Naive thymus-derived CD4-positive, alpha-beta T cell (primary cell): Measurements from ENCODE around the gene FN3KRP. TPM values are rescaled to one million over a fixed set of nuclear protein-coding genes. Genes with fewer than 3 reads are reported as not detected.

Experiments
- ATAC-seq: fragments of 150-1000 bp; cut with Tn5 transposase; 2 replicates; pipeline ENCODE4 v1.10.0; 2021; ENCODE audit warnings: mild to moderate bottlenecking, moderate library complexity
- CTCF ChIA-PET: fragments of 350-600 bp; sonication (Branson Sonifier 250); formaldehyde crosslinking; loops from one replicate; lab custom pipeline; 2021; ENCODE audit warnings: antibody characterized with exemption; lab: Charles Lee
- POLR2A ChIA-PET: fragments of 350-600 bp; sonication (Branson Sonifier 250); formaldehyde crosslinking; loops from one replicate; lab custom pipeline; 2021; ENCODE audit warnings: antibody characterized with exemption, inconsistent platforms; lab: Charles Lee
- DNase-seq, 9 donors: peaks; one replicate each; pipeline versions ENCODE4 v3.0.0 to v3.0.0-alpha.2; 2020 to 2022; ENCODE audit warnings: mixed read lengths in 1 of 9
- H3K27ac ChIP-seq: one replicate; pipeline ENCODE4 v1.7.0; 2013; ENCODE audit warnings: mild to moderate bottlenecking, low read depth, low read length, moderate library complexity
- H3K27me3 ChIP-seq, 2 donors: one replicate each; pipeline ENCODE4 v1.7.0; 2013; ENCODE audit warnings: low read length in 2 of 2, mild to moderate bottlenecking in 2 of 2, moderate library complexity in 2 of 2; ENCODE audit not compliant: control insufficient read depth in 2 of 2, insufficient read depth in 2 of 2
- H3K36me3 ChIP-seq, 3 experiments: 1 replicate in 2 of 3; 2 replicates in 1 of 3; pipeline ENCODE4 v1.7.0; 2013; ENCODE audit warnings: low read length in 3 of 3, mild to moderate bottlenecking in 3 of 3, moderate library complexity in 1 of 3; ENCODE audit not compliant: insufficient read depth in 3 of 3, control insufficient read depth in 2 of 3
- H3K4me1 ChIP-seq, 2 donors: one replicate each; pipeline ENCODE4 v1.7.0; 2013; ENCODE audit warnings: low read length in 2 of 2, mild to moderate bottlenecking in 2 of 2, moderate library complexity in 1 of 2; ENCODE audit not compliant: control insufficient read depth in 2 of 2, insufficient read depth in 2 of 2
- H3K4me3 ChIP-seq: 2 replicates; pipeline ENCODE4 v1.7.0; 2013; ENCODE audit warnings: mild to moderate bottlenecking, low read length
- H3K9me3 ChIP-seq, 3 experiments: 1 replicate in 2 of 3; 2 replicates in 1 of 3; pipeline ENCODE4 v1.7.0; 2013; ENCODE audit warnings: low read length in 3 of 3; ENCODE audit not compliant: control insufficient read depth in 2 of 3
- H3K27ac Mint-ChIP-seq, 9 donors: one replicate each; pipeline ENCODE4 v1.8.0; 2020 to 2022; ENCODE audit warnings: mixed read lengths in 9 of 9, mild to moderate bottlenecking in 8 of 9, moderate library complexity in 5 of 9, inconsistent platforms in 2 of 9
- H3K27me3 Mint-ChIP-seq, 5 donors: one replicate each; pipeline ENCODE4 v1.8.0; 2021 to 2022; ENCODE audit warnings: mixed read lengths in 5 of 5, mild to moderate bottlenecking in 1 of 5
- H3K36me3 Mint-ChIP-seq, 5 donors: one replicate each; pipeline ENCODE4 v1.8.0; 2020 to 2022; ENCODE audit warnings: mixed read lengths in 5 of 5, mild to moderate bottlenecking in 3 of 5, inconsistent platforms in 1 of 5
- H3K4me1 Mint-ChIP-seq, 7 donors: one replicate each; pipeline ENCODE4 v1.8.0; 2020 to 2022; ENCODE audit warnings: mixed read lengths in 7 of 7, mild to moderate bottlenecking in 3 of 7, inconsistent platforms in 1 of 7
- H3K4me3 Mint-ChIP-seq, 10 donors: one replicate each; pipeline ENCODE4 v1.8.0; 2020 to 2022; ENCODE audit warnings: mild to moderate bottlenecking in 10 of 10, mixed read lengths in 10 of 10, moderate library complexity in 6 of 10, inconsistent platforms in 2 of 10
- H3K9me3 Mint-ChIP-seq, 11 donors: one replicate each; pipeline ENCODE4 v1.8.0; 2020 to 2022; ENCODE audit warnings: mixed read lengths in 11 of 11, mild to moderate bottlenecking in 4 of 11, inconsistent platforms in 1 of 11, moderate library complexity in 1 of 11
- intact Hi-C, 2 donors: fragments of 100-400 bp; cut with micrococcal nuclease; formaldehyde crosslinking; loops; one replicate each; pipeline ENCODE4 v1.15.1; 2023
- polyA plus RNA-seq, 2 donors: library from polyadenylated mRNA; unstranded; fragments of 300-500 nt; fragmentation: Illumina TruSeq; gene quantifications; one replicate each; pipeline ENCODE4 v1.2.3, GENCODE V29; 2021
- total RNA-seq, 6 experiments: library from RNA in 5 of 6; stranded (reverse) in 5 of 6; gene quantifications; 1 replicate in 5 of 6; 2 replicates in 1 of 6; pipeline ENCODE4 v1.2.3 and lab custom pipeline; 2021 to 2026

Gene FN3KRP
- total and polyA plus RNA-seq, 7 experiments from 2014 or later, result 29.9 to 38.7 (median 33.4) TPM

- intact Hi-C loops, result loop anchor here (1.0 to 10.0 kb wide), 6 partner anchors 18 to 280 kb away; partner anchors contain the start of genes FN3KRP (in 2 of the 2), WDR45B (in 2 of the 2), HEXD (in 1 of the 2) and NARF (in 1 of the 2)
- H3K36me3 ChIP-seq, result no peaks in the 10 kb centered on the region
- peak within 1 kb of the TSS; percentile 61 for H3K27ac ChIP-seq
- Mint-ChIP-seq H3K4me3 (peak within 1 kb of the TSS; percentile 83 to 96 (median 89)), H3K9me3 (peaks cover 0 to 14% (median 8%) of the 10 kb centered on the region in 11 donors), H3K36me3 (peaks cover 0 to 13% (median 9%) of the 10 kb centered on the region in 5 donors), H3K27ac (peak within 1 kb of the TSS in 6 of 9 donors; percentile 33 to 87 (median 76)), H3K4me1 (peaks cover 0 to 16% (median 7%) of the 10 kb centered on the region in 7 donors), H3K27me3 (peaks cover 0 to 16% (median 0%) of the 10 kb centered on the region in 5 donors)
- ChIA-PET POLR2A (interaction anchor here (0.6 to 2.5 kb wide), 2 partner anchors 19 to 55 kb away, joined by 3 to 14 read pairs; partner anchors contain the start of gene FN3KRP), CTCF (interaction anchor here (0.5 to 0.6 kb wide), 2 partner anchors 28 to 38 kb away, joined by 3 to 5 read pairs; no protein-coding TSS in a partner anchor)
- H3K27me3 ChIP-seq, result no peaks in the 10 kb centered on the region
- ATAC-seq (peak; percentile 98), DNase-seq (peak; percentile 94 to 99 (median 99))
- peaks cover 0 to 7% (median 0%) of the 10 kb centered on the region in 3 experiments for H3K9me3 ChIP-seq
- H3K4me1 ChIP-seq, result peaks cover 5 to 8% of the 10 kb centered on the region in 2 donors
- peak within 1 kb of the TSS; percentile 83 for H3K4me3 ChIP-seq
Measured at GRCh38 chr17:82698065-82698973, 18.2 kb upstream of the FN3KRP start, which contains the start of gene RAB40B. Gene RAB40B, minus strand, starts transcription at chr17:82698698. Its CDS starts 102 bp downstream, at chr17:82698596.

DNA sequence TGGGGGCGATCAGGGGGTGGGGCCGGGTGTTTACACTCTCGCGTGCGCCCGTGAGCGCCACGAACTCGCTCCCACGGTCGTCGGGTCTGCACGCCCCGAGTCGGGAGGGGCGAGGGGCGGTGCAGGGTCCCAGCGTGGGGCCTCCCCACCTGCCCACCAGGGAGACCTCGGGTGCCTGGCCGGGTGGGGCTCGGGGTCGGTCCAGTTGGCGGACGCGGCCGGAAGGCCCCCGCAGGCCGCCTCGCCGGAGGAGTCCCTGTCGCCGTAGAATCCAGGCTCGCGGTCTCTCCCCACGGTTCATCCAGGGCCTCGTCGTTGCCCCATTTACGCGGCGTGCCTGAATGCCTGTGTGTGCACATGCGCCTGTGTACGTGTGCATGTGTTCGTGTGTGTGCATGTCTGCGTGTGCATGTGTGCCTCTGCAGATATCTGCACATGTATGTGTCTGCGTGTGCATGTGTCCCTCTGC, 17.5 kb upstream of the FN3KRP start:
- Mint-ChIP-seq H3K27me3 (peaks cover 0 to 16% (median 0%) of the 10 kb centered on the region in 5 donors), H3K4me1 (peaks cover 0 to 16% (median 7%) of the 10 kb centered on the region in 7 donors), H3K27ac (peak overlapping the region in 6 of 9 donors; percentile 33 to 87 (median 76)), H3K9me3 (peaks cover 0 to 12% (median 8%) of the 10 kb centered on the region in 11 donors), H3K4me3 (peak overlapping the region; percentile 83 to 96 (median 89)), H3K36me3 (peaks cover 0 to 10% (median 8%) of the 10 kb centered on the region in 5 donors)
- intact Hi-C loops, result loop anchor here (1.0 to 10.0 kb wide), 6 partner anchors 17 to 281 kb away; partner anchors contain the start of genes FN3KRP (in 2 of the 2), WDR45B (in 2 of the 2), HEXD (in 1 of the 2) and NARF (in 1 of the 2)
- no peaks in the 10 kb centered on the region for H3K27me3 ChIP-seq
- peaks cover 0 to 7% (median 0%) of the 10 kb centered on the region in 3 experiments for H3K9me3 ChIP-seq
- POLR2A ChIA-PET, result interaction anchor here (2.5 kb wide), 1 partner anchor 18 kb away, joined by 14 read pairs; the partner anchor contains the start of gene FN3KRP
- no peaks in the 10 kb centered on the region for H3K36me3 ChIP-seq
- H3K27ac ChIP-seq, result peak overlapping the region; percentile 58
- H3K4me3 ChIP-seq, result peak overlapping the region; percentile 83
- peaks cover 5 to 8% of the 10 kb centered on the region in 2 donors for H3K4me1 ChIP-seq
- CTCF ChIA-PET, result no interaction called here
- ATAC-seq (no peak), DNase-seq (no peak)

- H3K27ac Mint-ChIP-seq, result peak overlapping the region in 5 of 9 donors; percentile 16 to 77 (median 56)
- ChIA-PET POLR2A (no interaction called here), CTCF (no interaction called here)
- intact Hi-C loops, result loop anchor here in 1 of 2 donors (10.0 kb wide), 1 partner anchor 105 kb away; no protein-coding TSS in a partner anchor
- H3K36me3 Mint-ChIP-seq, result peaks cover 0 to 5% (median 5%) of the 10 kb centered on the region in 5 donors
- H3K9me3 ChIP-seq, result peaks cover 0 to 5% (median 0%) of the 10 kb centered on the region in 3 experiments
- DNase-seq (no peak), ATAC-seq (no peak)
- peaks cover 0 to 14% (median 0%) of the 10 kb centered on the region in 5 donors for H3K27me3 Mint-ChIP-seq
- H3K27me3 ChIP-seq, result no peaks in the 10 kb centered on the region
- peak overlapping the region; percentile 83 for H3K4me3 ChIP-seq
- peak overlapping the region; percentile 83 to 96 (median 89) for H3K4me3 Mint-ChIP-seq
- no peaks in the 10 kb centered on the region for H3K36me3 ChIP-seq
- peaks cover 5 to 8% of the 10 kb centered on the region in 2 donors for H3K4me1 ChIP-seq
- peaks cover 0 to 16% (median 7%) of the 10 kb centered on the region in 7 donors for H3K4me1 Mint-ChIP-seq
- H3K9me3 Mint-ChIP-seq, result peaks cover 0 to 8% (median 3%) of the 10 kb centered on the region in 11 donors
- H3K27ac ChIP-seq, result no peak overlapping the region
Measured at GRCh38 chr17:82699551-82699950, 17.0 kb upstream of the FN3KRP start.

DNA sequence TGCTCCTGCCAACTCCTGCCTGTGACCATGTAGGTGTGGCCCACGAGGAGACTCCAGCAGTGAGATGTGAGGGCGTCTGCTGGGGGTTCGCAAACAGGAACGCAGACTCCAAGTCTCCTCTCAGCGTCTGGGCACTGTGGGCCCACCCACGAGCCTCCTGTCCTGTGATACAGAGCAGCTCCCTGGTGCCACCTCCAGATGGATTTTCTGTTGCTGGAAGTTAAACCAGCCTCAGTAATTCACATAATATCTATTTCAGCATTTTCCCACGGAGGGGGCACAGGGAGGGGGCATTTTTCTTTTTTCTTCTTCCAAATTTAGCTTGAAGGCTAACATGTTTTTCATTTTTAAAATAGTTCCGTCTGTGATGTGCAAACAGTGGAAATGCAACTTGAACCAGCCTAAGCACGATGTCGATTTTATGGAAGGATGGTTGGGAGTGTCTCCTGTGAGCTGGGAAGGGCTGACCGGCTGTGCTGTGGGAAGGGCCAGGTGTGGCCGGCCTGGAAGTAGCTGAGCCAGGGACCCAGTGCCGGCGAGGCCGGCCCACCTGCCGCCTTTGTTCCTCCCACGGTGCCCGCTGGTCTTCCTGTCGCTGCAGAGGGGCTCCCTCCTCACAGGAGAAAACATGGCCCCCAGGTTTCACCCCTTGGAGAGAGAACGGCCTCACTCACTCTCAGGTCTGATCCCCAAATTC, 14.1 kb upstream of the FN3KRP start:
- H3K27ac Mint-ChIP-seq, result no peak overlapping the region
- ChIA-PET POLR2A (no interaction called here), CTCF (no interaction called here)
- H3K4me3 Mint-ChIP-seq, result no peak overlapping the region
- Histone ChIP-seq H3K4me3 (no peak overlapping the region), H3K27me3 (no peaks in the 10 kb centered on the region), H3K27ac (no peak overlapping the region), H3K9me3 (no peaks in the 10 kb centered on the region), H3K4me1 (peaks cover 1 to 2% of the 10 kb centered on the region in 2 donors), H3K36me3 (no peaks in the 10 kb centered on the region)
- H3K4me1 Mint-ChIP-seq, result peaks cover 0 to 11% (median 7%) of the 10 kb centered on the region in 7 donors
- H3K36me3 Mint-ChIP-seq, result no peaks in the 10 kb centered on the region
- no peak for DNase-seq
- H3K27me3 Mint-ChIP-seq, result peaks cover 0 to under 1% (median 0%) of the 10 kb centered on the region in 5 donors
- no peak for ATAC-seq
- intact Hi-C loops, result no loop called here
- no peaks in the 10 kb centered on the region for H3K9me3 Mint-ChIP-seq

GRCh38 chr17:82703036-82703745, 13.3 kb upstream of the FN3KRP start:
- Histone ChIP-seq H3K36me3 (no peaks in the 10 kb centered on the region), H3K27ac (no peak overlapping the region), H3K9me3 (no peaks in the 10 kb centered on the region), H3K4me3 (no peak overlapping the region), H3K27me3 (no peaks in the 10 kb centered on the region), H3K4me1 (no peaks in the 10 kb centered on the region)
- CTCF ChIA-PET, result no interaction called here
- no peaks in the 10 kb centered on the region for H3K27me3 Mint-ChIP-seq
- H3K4me1 Mint-ChIP-seq, result peaks cover 0 to 11% (median 7%) of the 10 kb centered on the region in 7 donors
- intact Hi-C loops, result no loop called here
- H3K36me3 Mint-ChIP-seq, result no peaks in the 10 kb centered on the region
- POLR2A ChIA-PET, result no interaction called here
- no peaks in the 10 kb centered on the region for H3K9me3 Mint-ChIP-seq
- ATAC-seq (no peak), DNase-seq (no peak)
- H3K4me3 Mint-ChIP-seq, result no peak overlapping the region
- no peak overlapping the region for H3K27ac Mint-ChIP-seq
